ES-I3 (cell line): ENCODE data around the gene CNDP1.

Experiments
- H3K36me3 ChIP-seq: 2 replicates; pipeline ENCODE4 v1.6.1; 2013; ENCODE audit warnings: mild to moderate bottlenecking, low read length, control low read depth, moderate library complexity; ENCODE audit not compliant: insufficient read depth
- H3K4me1 ChIP-seq: 2 replicates; pipeline ENCODE4 v1.6.1; 2013; ENCODE audit warnings: mild to moderate bottlenecking, control low read depth, low read length; ENCODE audit not compliant: insufficient read depth
- H3K9ac ChIP-seq: 2 replicates; pipeline ENCODE4 v1.6.1; 2013; ENCODE audit warnings: low read depth, mild to moderate bottlenecking, low read length, moderate library complexity
- H3K9me3 ChIP-seq: 2 replicates; pipeline ENCODE4 v1.6.1; 2013; ENCODE audit warnings: mild to moderate bottlenecking, low read length, moderate library complexity; ENCODE audit not compliant: control insufficient read depth, insufficient read depth

The CNDP1 gene

DNA sequence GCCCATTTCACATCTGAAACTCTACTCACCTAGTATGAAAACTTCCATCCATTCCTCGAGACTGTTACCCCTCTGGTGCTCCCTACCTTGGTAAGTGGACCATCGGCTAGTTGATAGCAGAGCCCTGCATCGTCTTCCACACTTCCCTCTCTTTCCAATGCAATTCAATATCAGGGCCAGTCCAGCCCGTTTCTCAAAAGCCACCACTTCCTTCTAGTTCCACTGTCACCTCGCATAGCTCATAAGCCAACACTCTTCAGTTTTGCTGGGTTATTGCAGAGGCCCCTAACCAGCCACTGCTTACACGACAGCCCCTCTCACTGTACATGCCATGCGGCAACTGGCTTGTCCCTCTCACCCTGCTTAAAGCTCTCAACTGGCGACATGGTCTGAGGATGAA, 53.1 kb downstream of the CNDP1 start:
- H3K36me3 ChIP-seq, result no peaks in the 10 kb centered on the region
- no peak overlapping the region for H3K9ac ChIP-seq
- H3K9me3 ChIP-seq, result no peaks in the 10 kb centered on the region
- H3K4me1 ChIP-seq, result no peaks in the 10 kb centered on the region

DNA sequence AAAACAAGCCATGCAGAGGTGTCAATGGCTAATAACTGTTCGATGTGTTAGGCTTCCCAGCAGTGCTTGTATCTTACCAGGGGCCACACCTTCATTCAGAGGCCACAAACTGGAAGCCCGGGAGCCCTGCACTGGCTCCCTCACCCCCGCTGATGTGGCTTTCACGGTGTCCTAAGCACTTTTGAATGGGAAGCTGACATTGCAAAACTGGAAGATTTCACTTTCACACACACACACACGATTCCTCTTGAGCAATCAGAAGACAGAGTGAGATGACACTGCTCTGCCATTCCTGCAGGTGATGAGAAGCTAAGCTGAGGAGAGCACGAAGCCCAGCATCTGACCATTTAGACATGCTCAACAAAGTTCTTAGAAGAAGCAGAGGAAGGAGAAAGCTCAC, 54.7 kb downstream of the CNDP1 start:
- no peak overlapping the region for H3K9ac ChIP-seq

DNA sequence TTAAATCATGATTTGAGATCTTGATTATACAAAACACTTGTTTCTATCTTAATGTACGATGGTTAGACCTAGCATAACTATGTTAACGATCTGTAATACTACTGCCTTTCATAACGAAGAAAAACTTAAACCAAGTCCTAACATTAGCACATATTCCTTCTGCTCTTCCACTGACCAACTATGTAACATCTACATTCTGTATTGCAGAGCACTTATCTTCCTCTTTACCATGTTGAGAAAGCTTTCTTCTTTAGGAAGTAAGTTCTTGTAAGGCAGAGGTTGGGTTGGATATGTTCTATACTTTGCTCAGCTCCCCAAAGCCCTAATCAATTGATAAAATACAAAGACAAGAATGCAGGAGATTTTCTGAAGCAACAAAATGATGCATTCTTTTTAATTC, 55.5 kb downstream of the CNDP1 start:
- Histone ChIP-seq H3K9ac (no peak overlapping the region), H3K4me1 (no peaks in the 10 kb centered on the region)

More for the DNA sequence above, 54.7 kb downstream of the CNDP1 start:
- H3K36me3 ChIP-seq, result no peaks in the 10 kb centered on the region; the same call in 1 of the 2 replicates
- H3K9me3 ChIP-seq, result no peaks in the 10 kb centered on the region
- H3K4me1 ChIP-seq, result no peaks in the 10 kb centered on the region

DNA sequence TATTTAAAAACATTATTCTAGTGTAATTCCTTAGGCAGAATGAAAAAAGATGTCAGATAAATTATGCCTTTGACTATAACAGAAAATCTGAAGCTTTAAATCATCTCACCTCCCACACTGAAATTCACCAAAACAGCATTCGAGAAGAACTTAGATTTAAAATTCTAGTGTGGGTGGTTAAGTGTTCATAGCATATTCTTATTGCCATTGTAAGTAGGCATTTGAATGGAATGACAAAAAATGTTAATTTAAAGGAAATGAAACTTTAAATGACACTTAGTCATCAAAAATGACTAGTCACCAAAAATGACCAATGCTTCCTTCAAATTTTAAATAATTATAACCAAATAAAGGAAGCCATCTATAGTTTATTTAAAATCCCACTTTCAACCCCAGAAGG, 56.4 kb downstream of the CNDP1 start:
- no peak overlapping the region for H3K9ac ChIP-seq
- H3K4me1 ChIP-seq, result no peaks in the 10 kb centered on the region
- no peaks in the 10 kb centered on the region for H3K9me3 ChIP-seq
- no peaks in the 10 kb centered on the region; the same call in 1 of the 2 replicates for H3K36me3 ChIP-seq

More for the DNA sequence above, 55.5 kb downstream of the CNDP1 start:
- Histone ChIP-seq H3K9me3 (no peaks in the 10 kb centered on the region), H3K36me3 (no peaks in the 10 kb centered on the region; the same call in 1 of the 2 replicates)

DNA sequence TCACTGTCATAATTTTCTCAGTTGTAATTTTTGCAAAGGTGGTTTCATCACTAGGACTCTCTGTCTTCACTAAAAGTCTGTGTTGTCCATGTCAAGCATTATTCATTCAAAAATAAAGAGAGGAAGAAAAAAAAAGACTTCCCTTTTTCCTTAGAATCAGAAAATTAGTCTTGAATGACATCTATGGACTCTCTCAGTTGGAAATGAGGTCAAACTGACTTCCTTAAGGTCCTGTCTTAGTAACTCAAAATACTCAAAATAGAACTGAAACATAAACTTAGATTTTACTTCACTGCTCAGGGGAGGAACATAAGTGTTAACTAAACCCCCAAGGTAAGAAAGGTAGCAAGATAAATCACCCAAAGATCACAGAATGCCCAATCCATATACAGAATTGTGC, 61.1 kb downstream of the CNDP1 start:
- H3K9me3 ChIP-seq, result no peaks in the 10 kb centered on the region
- H3K4me1 ChIP-seq, result peaks cover 4% of the 10 kb centered on the region; the same call in 1 of the 2 replicates
- no peaks in the 10 kb centered on the region; the same call in 1 of the 2 replicates for H3K36me3 ChIP-seq
- H3K9ac ChIP-seq, result no peak overlapping the region

DNA sequence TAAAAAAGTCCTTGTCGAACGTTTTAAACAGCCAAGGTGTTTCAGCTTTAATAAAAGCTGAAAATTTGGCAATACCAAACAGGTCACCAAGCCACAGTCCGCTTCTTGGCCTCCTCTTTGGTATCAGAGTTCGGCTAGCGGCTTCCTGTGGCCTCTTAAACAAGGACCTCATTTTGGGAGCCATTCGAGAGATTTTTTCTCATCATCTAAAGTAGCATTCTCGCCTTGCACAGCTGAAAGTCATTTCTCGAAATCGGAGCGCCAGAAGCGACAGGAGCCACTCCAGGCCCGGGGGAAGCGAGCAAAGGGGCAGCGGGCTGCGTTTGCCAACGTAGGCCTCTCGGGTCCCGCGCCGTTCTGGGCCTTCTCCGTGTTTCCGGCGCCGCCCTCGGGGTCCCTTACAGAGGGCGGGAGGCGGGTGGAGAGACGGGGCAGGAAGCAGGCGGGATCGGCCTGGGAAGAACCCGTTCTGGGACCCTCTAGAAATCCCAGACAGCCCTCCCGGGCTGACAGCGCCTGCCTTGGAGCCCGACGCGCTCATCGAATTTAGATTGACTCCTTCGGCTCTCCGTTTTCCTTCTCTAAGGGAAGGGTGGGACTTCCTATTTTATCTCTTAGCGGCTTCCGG, 62.8 kb downstream of the CNDP1 start:
- peaks cover 4% of the 10 kb centered on the region; the same call in 1 of the 2 replicates for H3K4me1 ChIP-seq
- peak overlapping the region; percentile 97 for H3K9ac ChIP-seq
- H3K36me3 ChIP-seq, result no peaks in the 10 kb centered on the region; the same call in 1 of the 2 replicates
- no peaks in the 10 kb centered on the region for H3K9me3 ChIP-seq

DNA sequence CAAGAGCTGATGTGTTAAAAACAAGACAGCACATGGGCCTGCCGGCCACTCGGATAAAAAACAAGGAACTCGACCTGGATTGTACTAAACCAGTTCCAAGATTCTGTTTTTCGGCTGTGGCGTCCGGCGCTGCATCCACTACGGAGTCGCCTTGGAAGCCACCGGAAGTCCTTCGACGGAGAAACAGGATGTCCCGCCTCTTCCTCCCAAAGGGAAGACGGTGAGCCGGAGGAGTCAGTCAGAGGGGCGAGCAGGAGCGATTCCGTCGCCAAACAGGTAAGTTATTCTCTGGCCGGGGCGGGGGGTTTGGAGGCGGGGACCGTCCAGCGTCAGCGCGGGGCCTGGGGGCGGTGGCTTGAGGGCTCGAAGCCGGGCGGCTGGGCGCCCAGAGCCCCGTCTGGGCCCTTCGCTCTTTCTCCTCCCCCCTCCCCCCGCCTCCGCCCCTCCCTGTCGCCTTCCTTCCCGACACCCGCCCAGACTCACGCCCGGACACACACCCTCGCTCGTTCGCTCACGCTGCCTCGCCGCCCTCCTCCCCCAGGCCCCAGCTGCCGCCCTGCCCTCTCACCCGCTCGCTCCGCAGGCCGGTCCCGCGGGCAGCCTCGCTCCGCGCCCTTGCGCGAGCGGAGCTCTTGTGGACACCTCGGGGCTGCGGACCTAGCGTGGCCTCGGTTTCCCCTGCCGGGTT, 63.5 kb downstream of the CNDP1 start, which contains the start of gene ZNF407:
TSS of gene ZNF407 (plus strand) at position 209 of the 688 bp plus-strand sequence. CDS start 33,150 bp downstream, outside the sequence.
- H3K9ac ChIP-seq, result peak within 1 kb of the TSS; percentile 97
- H3K36me3 ChIP-seq, result no peaks in the 10 kb centered on the region; the same call in 1 of the 2 replicates
- peaks cover 4% of the 10 kb centered on the region; the same call in 1 of the 2 replicates for H3K4me1 ChIP-seq
- no peaks in the 10 kb centered on the region for H3K9me3 ChIP-seq

DNA sequence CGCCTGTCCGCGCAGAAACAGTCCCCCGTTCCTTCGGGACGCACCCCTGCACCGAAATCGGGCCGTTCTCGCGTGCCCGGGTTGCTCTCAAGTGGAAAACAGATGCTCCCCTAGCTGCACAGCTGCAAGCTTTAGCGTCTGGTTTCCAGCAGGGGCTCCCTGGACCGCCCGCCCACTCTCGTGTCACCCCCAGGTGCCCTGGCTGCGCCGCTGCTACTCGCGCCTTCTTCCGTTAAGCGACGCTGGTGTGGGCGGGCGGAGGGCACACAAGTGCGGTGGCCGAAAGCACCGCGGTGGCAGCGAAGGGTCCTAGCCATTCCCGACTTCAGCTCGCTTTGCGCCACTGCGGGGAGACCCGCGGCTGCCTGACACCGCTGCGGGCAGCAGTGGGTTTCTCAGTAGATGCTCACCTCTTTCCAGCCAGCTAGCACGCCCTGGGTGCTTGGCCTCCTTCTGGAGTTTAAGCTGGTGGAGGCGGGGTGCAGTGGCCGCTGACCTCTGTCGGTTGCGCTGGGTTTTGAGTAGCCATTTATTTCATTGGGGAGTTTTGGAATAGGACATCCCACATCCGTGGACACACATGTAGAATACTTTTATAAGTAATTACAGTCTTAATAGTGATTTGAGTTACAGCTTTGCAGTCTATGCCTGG, 64.2 kb downstream of the CNDP1 start:
- Histone ChIP-seq H3K4me1 (peaks cover 4% of the 10 kb centered on the region; the same call in 1 of the 2 replicates), H3K36me3 (no peaks in the 10 kb centered on the region), H3K9ac (peak overlapping the region; percentile 97), H3K9me3 (no peaks in the 10 kb centered on the region)

DNA sequence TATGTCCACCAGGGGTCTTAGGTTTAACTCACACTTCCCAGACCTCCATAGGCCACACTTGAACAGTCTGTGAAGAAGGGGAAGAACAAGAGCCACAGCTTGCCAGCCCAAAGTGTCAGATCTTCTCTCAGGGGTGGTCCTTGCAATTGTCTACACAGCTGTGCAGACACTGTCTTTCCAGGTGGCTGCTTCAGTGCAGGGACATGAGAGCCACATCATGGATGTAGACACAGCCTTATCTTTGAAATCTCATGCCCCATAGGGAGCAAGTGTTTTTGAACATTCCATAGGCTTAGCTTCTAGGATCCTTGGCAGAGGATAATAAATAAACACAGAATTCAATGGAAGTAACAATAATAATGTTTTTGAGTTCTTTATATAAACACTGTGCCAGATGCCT, 70.1 kb downstream of the CNDP1 start:
- no peaks in the 10 kb centered on the region for H3K36me3 ChIP-seq
- no peak overlapping the region for H3K9ac ChIP-seq
- H3K4me1 ChIP-seq, result no peaks in the 10 kb centered on the region
- no peaks in the 10 kb centered on the region for H3K9me3 ChIP-seq

DNA sequence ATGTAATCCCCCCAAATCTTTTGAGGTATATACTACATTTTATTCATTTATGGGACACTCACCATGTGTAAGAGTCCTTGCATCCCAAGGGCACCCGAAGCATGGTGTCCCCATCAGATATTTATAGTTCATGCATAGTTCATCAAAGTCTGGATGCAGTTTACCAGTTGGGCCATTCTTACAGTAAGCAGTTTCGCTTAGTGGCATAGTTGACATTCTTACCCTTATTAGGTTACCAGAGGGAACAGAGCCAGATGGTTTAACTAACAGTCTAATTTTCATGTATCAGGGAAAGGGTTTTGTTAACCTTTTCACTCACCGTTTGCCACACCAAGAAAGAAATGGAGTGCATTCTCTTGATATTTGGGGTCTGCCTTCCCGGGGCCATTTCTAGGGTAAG, 70.5 kb downstream of the CNDP1 start:
- no peaks in the 10 kb centered on the region for H3K9me3 ChIP-seq
- H3K9ac ChIP-seq, result no peak overlapping the region
- no peaks in the 10 kb centered on the region for H3K4me1 ChIP-seq
- no peaks in the 10 kb centered on the region for H3K36me3 ChIP-seq

DNA sequence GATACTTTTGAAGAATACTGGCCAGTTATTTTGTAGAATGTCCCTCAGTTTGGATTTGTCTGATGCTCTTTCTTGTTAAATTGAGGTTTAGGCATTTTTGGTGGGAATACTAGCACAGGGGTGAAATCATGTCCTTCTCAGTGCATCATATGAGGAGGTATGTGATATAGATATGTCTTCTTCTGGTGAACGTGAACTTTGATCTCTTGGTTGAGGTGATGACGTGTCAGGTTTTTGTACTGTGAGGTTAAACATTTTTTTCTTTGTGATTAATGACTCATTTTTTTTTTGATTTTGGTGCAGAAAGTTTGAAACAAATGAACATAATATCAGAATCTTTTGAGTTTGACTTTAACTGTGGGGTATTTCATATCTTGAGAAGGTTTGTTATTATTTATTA, 74.4 kb downstream of the CNDP1 start:
- Histone ChIP-seq H3K9ac (no peak overlapping the region), H3K9me3 (no peaks in the 10 kb centered on the region), H3K36me3 (no peaks in the 10 kb centered on the region), H3K4me1 (no peaks in the 10 kb centered on the region)

DNA sequence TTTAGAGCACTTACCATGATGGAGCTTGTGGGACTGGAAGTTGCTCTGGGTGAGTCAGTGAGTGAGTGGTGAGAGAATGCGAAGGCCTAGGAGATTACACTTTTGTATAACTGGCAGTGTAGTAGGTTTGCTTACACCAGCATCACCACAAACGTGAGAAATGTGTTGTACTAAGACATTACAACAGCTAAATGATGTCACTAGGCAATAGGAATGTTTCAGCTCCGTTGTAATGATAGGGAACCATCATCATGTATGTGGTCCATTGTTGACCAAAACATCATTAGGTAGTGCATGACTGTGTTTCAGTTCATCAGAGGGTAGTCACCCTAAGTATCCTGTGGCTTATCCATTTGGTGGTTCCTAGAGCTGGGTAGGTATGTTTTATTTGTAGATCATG, 75.2 kb downstream of the CNDP1 start:
- H3K4me1 ChIP-seq, result no peaks in the 10 kb centered on the region
- no peaks in the 10 kb centered on the region for H3K36me3 ChIP-seq
- no peak overlapping the region for H3K9ac ChIP-seq
- H3K9me3 ChIP-seq, result no peaks in the 10 kb centered on the region

DNA sequence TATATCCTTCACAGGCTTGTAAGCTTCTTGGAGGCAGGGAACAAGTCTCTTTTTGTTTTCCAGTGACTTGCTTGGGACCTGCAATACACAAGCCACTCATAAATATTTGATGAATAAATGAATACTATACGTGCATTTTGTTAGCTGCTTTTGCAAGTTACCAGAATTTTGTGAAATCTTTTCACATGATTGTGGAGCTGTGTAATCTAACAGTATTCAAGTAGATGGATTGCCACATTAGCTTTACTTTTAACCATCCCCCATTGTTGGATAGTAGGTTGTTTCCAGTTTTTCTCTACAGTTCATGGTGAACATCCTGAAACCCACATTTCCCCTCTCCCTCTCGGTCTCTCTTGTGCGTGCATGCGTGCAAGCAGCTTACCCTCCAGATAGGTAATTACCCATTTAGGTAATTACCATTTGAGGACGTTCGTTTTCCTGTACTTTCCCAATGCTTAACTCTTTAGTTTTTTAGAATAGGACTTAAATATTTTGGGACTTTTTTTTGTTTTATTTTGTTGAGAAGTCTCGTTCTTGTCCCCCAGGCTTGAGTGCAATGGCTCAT, 75.8 kb downstream of the CNDP1 start:
- Histone ChIP-seq H3K9me3 (no peaks in the 10 kb centered on the region), H3K4me1 (no peaks in the 10 kb centered on the region)

DNA sequence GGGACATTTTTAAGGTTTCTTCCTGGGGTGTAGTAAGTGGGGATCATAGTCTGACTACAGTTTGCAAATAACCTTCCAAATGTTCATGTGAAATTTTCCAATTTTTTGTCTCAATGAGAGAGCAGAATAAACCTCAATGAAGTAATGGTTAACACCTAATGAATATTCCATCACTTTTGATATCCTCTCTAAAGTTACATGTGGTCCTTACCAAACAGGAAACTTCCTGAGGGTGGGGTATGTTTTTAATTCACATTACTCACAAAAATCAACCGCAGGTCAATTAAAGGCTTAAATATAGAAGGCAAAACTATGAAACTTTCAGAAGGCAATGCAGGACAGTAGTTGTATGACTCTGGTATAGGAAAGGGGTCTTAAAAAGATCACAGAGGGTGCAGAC, 76.6 kb downstream of the CNDP1 start:
- no peaks in the 10 kb centered on the region for H3K4me1 ChIP-seq
- no peaks in the 10 kb centered on the region for H3K36me3 ChIP-seq
- no peak overlapping the region for H3K9ac ChIP-seq
- H3K9me3 ChIP-seq, result no peaks in the 10 kb centered on the region

More for the DNA sequence above, 75.8 kb downstream of the CNDP1 start:
- H3K36me3 ChIP-seq, result no peaks in the 10 kb centered on the region
- H3K9ac ChIP-seq, result no peak overlapping the region
